Measurements from ENCODE around the gene PARP3.
A peak's percentile ranks its signal among the peaks of the same experiment; 100 is the strongest.
"Not testable (repeated sequence)": the region's sequence is repeated elsewhere in the genome, so short reads cannot be mapped to it uniquely, and the experiment has no call there.

Gene PARP3
- total RNA-seq: 9.5 to 13.4 (median 10.8) reads per million in 3 donors

DNA sequence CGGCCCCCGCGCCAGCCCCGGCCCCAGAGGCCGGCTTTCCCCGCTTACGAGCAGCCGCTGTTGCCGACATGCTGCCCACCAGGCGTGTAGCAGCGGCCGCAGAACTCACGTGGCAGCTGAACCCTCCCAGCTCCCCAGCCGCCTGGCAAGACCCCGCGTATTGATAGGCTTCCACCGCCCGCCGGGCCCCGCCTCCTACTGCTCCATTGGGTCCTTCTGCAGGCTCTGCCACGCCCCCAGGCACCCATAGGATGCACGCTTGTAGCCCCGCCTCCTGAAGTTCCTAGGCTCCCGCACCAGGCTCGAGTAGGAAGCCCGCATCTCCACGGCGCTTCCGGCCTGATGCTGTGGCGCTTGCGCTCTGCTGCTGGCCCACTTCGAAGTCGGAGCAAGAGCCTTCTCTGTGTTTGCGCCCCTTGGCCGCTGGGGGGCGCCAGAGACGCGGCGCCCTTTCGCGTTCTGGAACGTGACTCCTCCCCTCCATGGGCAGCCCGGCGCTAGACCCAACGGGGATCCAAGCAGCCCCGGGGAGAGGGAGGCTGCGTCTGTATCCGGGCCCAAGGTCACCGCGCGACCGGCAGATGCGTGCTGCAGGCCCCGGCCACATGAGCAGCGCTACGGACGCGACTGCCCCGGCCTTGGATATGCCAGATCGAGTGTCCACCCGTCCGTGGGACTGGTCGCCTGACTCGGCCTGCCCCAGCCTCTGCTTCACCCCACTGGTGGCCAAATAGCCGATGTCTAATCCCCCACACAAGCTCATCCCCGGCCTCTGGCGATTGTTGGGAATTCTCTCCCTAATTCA lies at the start of gene PARP3, which contains the start of gene RRP9:
PARP3 (plus strand) TSS at position 566 of the 805 bp plus-strand sequence. CDS start 993 bp downstream, outside the sequence.
RRP9 (minus strand) TSS at position 107 of the 805 bp plus-strand sequence; CDS start at position 70, 37 bp downstream.
- Histone ChIP-seq H3K27me3 (replicated peaks; ENCODE audit: control insufficient read depth, insufficient read depth, low read length, poor library complexity, severe bottlenecking) (no peaks in the 10 kb centered on the region), H3K9me3 (ENCODE audit: control insufficient read depth, low read length) (no peaks in the 10 kb centered on the region), H3K27ac (ENCODE audit: insufficient read depth, low read length, poor library complexity, severe bottlenecking) (peak within 1 kb of the TSS; percentile 68), H3K36me3 (ENCODE audit: control insufficient read depth, insufficient read depth, low read length) (peaks cover 17% of the 10 kb centered on the region), H3K4me1 (ENCODE audit: control insufficient read depth, insufficient read depth, low read length, poor library complexity, severe bottlenecking) (peaks cover 21% of the 10 kb centered on the region), H3K4me3 (ENCODE audit: insufficient read depth, low read depth, low read length, poor library complexity, severe bottlenecking) (peak within 1 kb of the TSS; percentile 69)
- DNase-seq: peak; percentile 99

DNA sequence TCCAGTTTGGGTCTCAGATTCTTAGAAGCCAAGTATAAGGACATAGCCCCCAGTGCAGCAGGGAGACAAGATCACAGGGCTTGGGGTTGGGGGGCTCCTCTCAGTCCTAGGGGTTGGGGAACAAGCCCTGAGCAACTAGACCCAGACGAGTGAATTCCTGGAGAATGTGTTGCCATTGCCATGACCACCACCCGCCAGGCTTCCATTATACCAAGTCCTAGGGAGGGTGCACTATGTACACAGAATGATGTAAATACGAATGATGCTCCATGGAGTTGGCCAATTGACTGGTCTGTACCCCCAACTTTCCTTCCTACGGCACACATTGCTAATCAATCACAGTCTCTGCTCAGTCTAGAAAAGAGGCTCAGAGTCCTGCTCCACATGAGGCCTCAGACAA lies 47.8 kb upstream of the PARP3 start:
- no peaks in the 10 kb centered on the region for H3K27me3 ChIP-seq (replicated peaks; ENCODE audit: control insufficient read depth, insufficient read depth, low read length, poor library complexity, severe bottlenecking)
- H3K4me1 ChIP-seq (ENCODE audit: control insufficient read depth, insufficient read depth, low read length, poor library complexity, severe bottlenecking): no peaks in the 10 kb centered on the region
- no peaks in the 10 kb centered on the region for H3K36me3 ChIP-seq (ENCODE audit: control insufficient read depth, insufficient read depth, low read length)
- DNase-seq: no peak
- no peak overlapping the region for H3K27ac ChIP-seq (ENCODE audit: insufficient read depth, low read length, poor library complexity, severe bottlenecking)
- H3K4me3 ChIP-seq (ENCODE audit: insufficient read depth, low read depth, low read length, poor library complexity, severe bottlenecking): no peak overlapping the region
- H3K9me3 ChIP-seq (ENCODE audit: control insufficient read depth, low read length): no peaks in the 10 kb centered on the region

DNA sequence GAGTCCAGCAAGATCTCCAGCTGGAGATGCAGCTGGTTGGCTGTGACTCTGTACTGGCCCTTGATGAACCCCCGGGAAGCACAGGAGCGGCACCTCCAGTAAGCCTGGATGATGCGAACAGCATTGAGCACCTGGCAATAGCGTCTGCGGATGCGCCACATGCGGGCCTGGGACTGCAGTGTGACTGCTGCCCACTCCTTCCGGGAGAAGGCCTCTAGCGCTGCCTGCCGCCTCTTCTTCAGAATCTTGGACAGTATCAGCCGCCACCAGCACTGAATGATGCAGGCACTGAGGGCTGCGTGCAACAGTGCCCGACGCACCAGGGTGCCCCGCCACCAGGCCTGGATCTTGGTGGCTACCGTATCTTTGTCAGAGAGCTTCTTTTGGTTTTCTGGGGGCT lies 47.2 kb upstream of the PARP3 start:
- Histone ChIP-seq H3K27ac (ENCODE audit: insufficient read depth, low read length, poor library complexity, severe bottlenecking) (no peak overlapping the region), H3K4me1 (ENCODE audit: control insufficient read depth, insufficient read depth, low read length, poor library complexity, severe bottlenecking) (no peaks in the 10 kb centered on the region), H3K27me3 (replicated peaks; ENCODE audit: control insufficient read depth, insufficient read depth, low read length, poor library complexity, severe bottlenecking) (no peaks in the 10 kb centered on the region), H3K36me3 (ENCODE audit: control insufficient read depth, insufficient read depth, low read length) (no peaks in the 10 kb centered on the region), H3K4me3 (ENCODE audit: insufficient read depth, low read depth, low read length, poor library complexity, severe bottlenecking) (no peak overlapping the region), H3K9me3 (ENCODE audit: control insufficient read depth, low read length) (no peaks in the 10 kb centered on the region)
- no peak for DNase-seq

DNA sequence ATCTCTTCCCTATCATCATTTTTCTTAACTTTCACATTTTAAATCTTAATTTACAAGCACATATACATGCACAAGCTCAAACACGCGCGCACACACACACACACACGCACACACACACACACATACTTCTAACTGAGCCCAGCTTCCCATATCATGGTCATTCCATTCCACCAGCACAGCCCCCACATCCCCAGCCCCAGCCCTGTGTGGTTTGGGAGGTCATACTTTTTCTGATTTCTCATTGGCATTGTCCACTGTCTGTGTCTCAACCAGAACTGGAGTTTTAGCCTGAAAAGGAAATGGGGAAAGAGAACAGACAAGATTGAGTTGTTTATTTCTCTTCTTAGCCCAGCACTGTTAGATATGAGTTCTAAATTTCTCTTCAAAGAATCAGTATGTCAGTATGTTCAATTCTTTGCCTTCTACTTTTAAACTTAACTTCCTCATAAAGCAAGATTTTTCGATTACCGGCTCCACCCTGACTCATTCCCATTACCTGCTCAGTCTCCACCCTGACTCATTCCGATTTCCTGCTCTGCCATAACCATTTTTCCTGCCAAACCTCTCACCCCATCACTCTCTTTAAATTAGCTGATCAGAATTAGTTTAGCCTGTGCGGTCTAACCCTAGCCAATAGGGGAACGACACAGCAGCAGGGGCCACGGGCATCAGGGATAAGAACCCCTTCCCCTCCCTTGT lies 45.4 kb upstream of the PARP3 start:
- DNase-seq: no peak
- H3K27me3 ChIP-seq (replicated peaks; ENCODE audit: control insufficient read depth, insufficient read depth, low read length, poor library complexity, severe bottlenecking): no peaks in the 10 kb centered on the region
- no peaks in the 10 kb centered on the region for H3K36me3 ChIP-seq (ENCODE audit: control insufficient read depth, insufficient read depth, low read length)
- no peak overlapping the region for H3K27ac ChIP-seq (ENCODE audit: insufficient read depth, low read length, poor library complexity, severe bottlenecking)
- H3K4me3 ChIP-seq (ENCODE audit: insufficient read depth, low read depth, low read length, poor library complexity, severe bottlenecking): no peak overlapping the region
- no peaks in the 10 kb centered on the region for H3K9me3 ChIP-seq (ENCODE audit: control insufficient read depth, low read length)
- no peaks in the 10 kb centered on the region for H3K4me1 ChIP-seq (ENCODE audit: control insufficient read depth, insufficient read depth, low read length, poor library complexity, severe bottlenecking)

DNA sequence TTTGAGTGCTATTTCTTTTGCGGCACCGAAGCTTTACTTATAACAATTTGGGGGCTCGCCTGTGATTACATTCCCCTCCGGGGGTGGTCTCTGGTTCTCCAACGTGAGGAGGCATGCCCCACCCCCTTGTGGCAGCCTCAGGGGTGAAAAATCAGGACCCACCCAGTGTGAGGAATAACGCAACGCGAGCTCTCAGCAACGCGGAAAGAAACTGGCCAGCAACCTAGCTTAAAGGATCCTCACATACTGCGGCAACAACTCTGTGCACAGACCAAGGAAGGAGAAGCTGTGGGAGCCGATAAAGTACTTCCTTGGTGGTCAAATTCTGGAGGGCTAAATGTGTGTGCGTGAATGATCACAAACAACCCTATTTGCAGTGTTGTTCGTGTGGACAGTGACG lies 44.8 kb upstream of the PARP3 start:
- no peaks in the 10 kb centered on the region for H3K9me3 ChIP-seq (ENCODE audit: control insufficient read depth, low read length)
- H3K27ac ChIP-seq (ENCODE audit: insufficient read depth, low read length, poor library complexity, severe bottlenecking): no peak overlapping the region
- H3K36me3 ChIP-seq (ENCODE audit: control insufficient read depth, insufficient read depth, low read length): no peaks in the 10 kb centered on the region
- H3K4me3 ChIP-seq (ENCODE audit: insufficient read depth, low read depth, low read length, poor library complexity, severe bottlenecking): no peak overlapping the region
- H3K4me1 ChIP-seq (ENCODE audit: control insufficient read depth, insufficient read depth, low read length, poor library complexity, severe bottlenecking): no peaks in the 10 kb centered on the region
- no peaks in the 10 kb centered on the region for H3K27me3 ChIP-seq (replicated peaks; ENCODE audit: control insufficient read depth, insufficient read depth, low read length, poor library complexity, severe bottlenecking)
- no peak for DNase-seq

DNA sequence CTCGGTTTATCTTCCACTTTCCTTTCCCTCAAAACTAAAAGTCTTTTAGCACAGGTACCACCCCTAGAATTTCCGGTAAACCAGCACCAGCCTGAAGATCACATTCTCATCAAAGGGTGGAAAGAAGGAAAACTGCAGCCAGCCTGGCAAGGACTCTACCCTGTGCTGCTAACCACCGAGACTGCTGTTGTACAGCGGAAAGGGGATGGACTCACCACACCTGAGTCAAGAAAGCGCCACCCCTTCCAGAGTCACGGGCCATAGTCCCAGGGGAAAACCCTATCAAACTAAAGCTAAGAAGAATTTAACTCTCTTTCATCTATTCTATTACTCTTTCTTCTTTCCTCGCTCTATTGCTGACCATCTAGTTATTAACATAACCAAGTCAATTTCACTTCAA lies 42.1 kb upstream of the PARP3 start:
- not testable (repeated sequence) for H3K27ac ChIP-seq (ENCODE audit: insufficient read depth, low read length, poor library complexity, severe bottlenecking); H3K4me3 ChIP-seq (ENCODE audit: insufficient read depth, low read depth, low read length, poor library complexity, severe bottlenecking); H3K36me3 ChIP-seq (ENCODE audit: control insufficient read depth, insufficient read depth, low read length); H3K27me3 ChIP-seq (replicated peaks; ENCODE audit: control insufficient read depth, insufficient read depth, low read length, poor library complexity, severe bottlenecking); H3K4me1 ChIP-seq (ENCODE audit: control insufficient read depth, insufficient read depth, low read length, poor library complexity, severe bottlenecking); DNase-seq; H3K9me3 ChIP-seq (ENCODE audit: control insufficient read depth, low read length)

DNA sequence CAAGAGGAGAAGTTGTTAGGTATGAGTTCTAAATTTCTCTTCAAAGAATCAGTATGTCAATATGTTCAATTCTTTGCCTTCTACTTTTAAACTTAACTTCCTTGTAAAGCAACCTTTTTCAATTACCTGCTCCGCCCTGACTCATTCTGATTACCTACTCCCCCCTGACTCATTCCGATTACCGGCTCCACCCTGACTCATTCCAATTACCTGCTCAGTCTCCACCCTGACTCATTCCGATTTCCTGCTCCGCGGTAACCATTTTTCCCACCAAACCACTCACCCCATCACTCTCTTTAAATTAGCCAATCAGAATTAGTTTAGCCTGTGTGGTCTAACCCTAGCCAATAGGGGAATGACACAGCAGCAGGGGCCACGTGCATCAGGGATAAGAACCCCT lies 39.8 kb upstream of the PARP3 start:
- H3K4me3 ChIP-seq (ENCODE audit: insufficient read depth, low read depth, low read length, poor library complexity, severe bottlenecking); H3K4me1 ChIP-seq (ENCODE audit: control insufficient read depth, insufficient read depth, low read length, poor library complexity, severe bottlenecking); H3K27ac ChIP-seq (ENCODE audit: insufficient read depth, low read length, poor library complexity, severe bottlenecking); H3K36me3 ChIP-seq (ENCODE audit: control insufficient read depth, insufficient read depth, low read length); H3K9me3 ChIP-seq (ENCODE audit: control insufficient read depth, low read length); H3K27me3 ChIP-seq (replicated peaks; ENCODE audit: control insufficient read depth, insufficient read depth, low read length, poor library complexity, severe bottlenecking); DNase-seq: not testable (repeated sequence)

DNA sequence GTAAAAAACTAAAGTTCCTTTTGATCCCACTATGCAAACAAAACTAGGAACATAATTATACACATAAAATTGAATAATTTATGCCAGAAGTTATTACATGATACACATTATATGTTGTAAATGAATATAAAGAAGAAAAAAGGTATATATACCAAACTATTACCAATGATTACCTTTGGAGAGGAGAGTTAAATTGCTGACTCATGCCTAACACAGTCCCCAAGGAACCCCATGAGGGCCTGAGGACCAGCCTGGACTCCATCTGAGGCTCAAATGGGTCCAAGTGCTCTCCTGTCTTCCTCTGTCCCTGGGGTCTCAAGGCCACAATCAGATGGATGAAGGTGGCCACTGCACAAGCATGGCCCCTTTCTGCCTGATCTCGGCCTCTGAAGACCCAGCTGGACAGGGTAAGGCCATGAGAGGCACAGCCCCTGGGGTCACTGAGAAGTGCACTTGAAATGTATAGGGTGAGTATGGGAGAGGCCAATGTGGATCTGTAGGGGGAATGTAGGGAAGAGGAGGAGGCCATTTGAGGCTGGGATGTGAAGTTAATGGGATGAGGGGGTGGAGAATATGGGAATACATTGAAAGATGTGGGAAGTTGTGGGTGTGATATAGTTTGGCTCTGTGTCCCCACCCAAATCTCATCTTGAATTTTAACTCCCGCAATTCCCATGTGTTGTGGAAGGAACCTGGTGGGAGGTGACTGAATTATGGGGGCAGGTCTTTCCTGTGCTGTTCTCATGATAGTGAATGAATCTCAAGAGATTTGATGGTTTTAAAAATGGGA lies 37.9 kb upstream of the PARP3 start:
- H3K27ac ChIP-seq (ENCODE audit: insufficient read depth, low read length, poor library complexity, severe bottlenecking): no peak overlapping the region
- no peaks in the 10 kb centered on the region for H3K36me3 ChIP-seq (ENCODE audit: control insufficient read depth, insufficient read depth, low read length)
- H3K27me3 ChIP-seq (replicated peaks; ENCODE audit: control insufficient read depth, insufficient read depth, low read length, poor library complexity, severe bottlenecking): no peaks in the 10 kb centered on the region
- H3K4me1 ChIP-seq (ENCODE audit: control insufficient read depth, insufficient read depth, low read length, poor library complexity, severe bottlenecking): no peaks in the 10 kb centered on the region
- no peak for DNase-seq
- no peaks in the 10 kb centered on the region for H3K9me3 ChIP-seq (ENCODE audit: control insufficient read depth, low read length)
- no peak overlapping the region for H3K4me3 ChIP-seq (ENCODE audit: insufficient read depth, low read depth, low read length, poor library complexity, severe bottlenecking)

DNA sequence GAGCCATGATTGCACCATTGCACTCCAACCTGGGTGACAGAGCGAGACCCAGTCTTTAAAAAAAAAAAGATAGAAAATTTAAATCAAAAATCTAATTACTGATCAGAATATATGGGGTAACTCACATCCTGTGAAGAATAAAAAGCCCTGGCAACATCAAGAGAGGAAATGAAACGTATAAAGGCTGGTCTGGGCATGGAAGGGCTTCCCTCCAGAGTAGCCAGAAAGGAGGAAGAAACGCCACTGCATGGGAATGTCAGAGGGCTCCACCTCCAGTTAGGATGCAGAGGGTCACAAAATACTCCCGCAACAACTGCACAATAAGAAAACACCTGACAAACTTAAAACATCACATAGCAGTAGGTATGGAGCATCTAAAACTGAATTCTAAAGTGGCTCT lies 34.1 kb upstream of the PARP3 start:
- Histone ChIP-seq H3K27ac (ENCODE audit: insufficient read depth, low read length, poor library complexity, severe bottlenecking) (no peak overlapping the region), H3K4me3 (ENCODE audit: insufficient read depth, low read depth, low read length, poor library complexity, severe bottlenecking) (no peak overlapping the region), H3K9me3 (ENCODE audit: control insufficient read depth, low read length) (no peaks in the 10 kb centered on the region), H3K27me3 (replicated peaks; ENCODE audit: control insufficient read depth, insufficient read depth, low read length, poor library complexity, severe bottlenecking) (no peaks in the 10 kb centered on the region), H3K36me3 (ENCODE audit: control insufficient read depth, insufficient read depth, low read length) (no peaks in the 10 kb centered on the region), H3K4me1 (ENCODE audit: control insufficient read depth, insufficient read depth, low read length, poor library complexity, severe bottlenecking) (no peaks in the 10 kb centered on the region)
- DNase-seq: no peak
